NCI-H146 (cell line): ENCODE results near the gene SF3B2.
"Not testable (repeated sequence)": the region's sequence is repeated elsewhere in the genome, so short reads cannot be mapped to it uniquely, and the experiment has no call there.

Experiments
- DNase-seq: peaks from one replicate; lab custom pipeline; 2025; lab: John Stamatoyannopoulos, UW

Gene SF3B2

GRCh38 chr11:66106786-66107599 lies 54.8 kb downstream of the SF3B2 start:
- no peak for DNase-seq

- no peak for DNase-seq
Observed at GRCh38 chr11:66107600-66108510, 55.7 kb downstream of the SF3B2 start.

GRCh38 chr11:66109294-66109693 lies 57.1 kb downstream of the SF3B2 start:
- no peak for DNase-seq

- DNase-seq: no peak
Observed at GRCh38 chr11:66111158-66111557, 59.0 kb downstream of the SF3B2 start.

GRCh38 chr11:66112041-66112491 lies 59.9 kb downstream of the SF3B2 start:
- DNase-seq: no peak

- DNase-seq: no peak
Observed at GRCh38 chr11:66112601-66113499, 60.7 kb downstream of the SF3B2 start.

- not testable (repeated sequence) for DNase-seq
Observed at GRCh38 chr11:66114957-66115356, 62.8 kb downstream of the SF3B2 start.

- no peak for DNase-seq
Observed at GRCh38 chr11:66115638-66116301, 63.6 kb downstream of the SF3B2 start.

- DNase-seq: no peak
Observed at GRCh38 chr11:66116576-66117361, 64.6 kb downstream of the SF3B2 start.

- no peak for DNase-seq
Observed at GRCh38 chr11:66118847-66119246, 66.7 kb downstream of the SF3B2 start.
